GM18868 (cell line): ENCODE data around the gene SIK2.
"Not testable (repeated sequence)": the region's sequence is repeated elsewhere in the genome, so short reads cannot be mapped to it uniquely, and the experiment has no call there.

Source experiments
- ATAC-seq: cut with Tn5 transposase; IDR thresholded peaks from one replicate; pipeline ENCODE4 v1.9.1; 2021; ENCODE audit warnings: mild to moderate bottlenecking, moderate library complexity; ENCODE audit not compliant: unreplicated experiment

SIK2 gene

GRCh38 chr11:111748035-111748804 lies 146.0 kb downstream of the SIK2 start:
- ATAC-seq = no peak

- ATAC-seq = no peak
These were observed 147.4 kb downstream of the SIK2 start for GRCh38 chr11:111749646-111750045.

GRCh38 chr11:111756097-111756496 lies 153.8 kb downstream of the SIK2 start:
- ATAC-seq = no peak

- no peak for ATAC-seq
These were observed 157.1 kb downstream of the SIK2 start for GRCh38 chr11:111759376-111759775.

GRCh38 chr11:111759778-111760407 lies 157.6 kb downstream of the SIK2 start:
- no peak for ATAC-seq

- no peak for ATAC-seq
These were observed 158.8 kb downstream of the SIK2 start for GRCh38 chr11:111761036-111761435.

- no peak for ATAC-seq
These were observed 160.3 kb downstream of the SIK2 start for GRCh38 chr11:111762526-111762925.

GRCh38 chr11:111762981-111763643 lies 160.9 kb downstream of the SIK2 start:
- ATAC-seq = no peak

GRCh38 chr11:111764621-111765020 lies 162.4 kb downstream of the SIK2 start:
- ATAC-seq = no peak

GRCh38 chr11:111765320-111765983 lies 163.2 kb downstream of the SIK2 start:
- ATAC-seq = peak; percentile 37

- peak; percentile 93 for ATAC-seq
These were observed 164.0 kb downstream of the SIK2 start, which contains the start of gene PPP2R1B for GRCh38 chr11:111765984-111766833. Gene PPP2R1B (minus strand): TSS chr11:111766389. CDS start chr11:111766361, 28 bp downstream.

- ATAC-seq = no peak
These were observed 164.5 kb downstream of the SIK2 start for GRCh38 chr11:111766834-111767142.

GRCh38 chr11:111770581-111771134 lies 168.4 kb downstream of the SIK2 start:
- no peak for ATAC-seq

- not testable (repeated sequence) for ATAC-seq
These were observed 169.0 kb downstream of the SIK2 start for GRCh38 chr11:111771205-111771604.

- no peak for ATAC-seq
These were observed 170.3 kb downstream of the SIK2 start for GRCh38 chr11:111772535-111772934.

GRCh38 chr11:111774955-111775710 lies 172.9 kb downstream of the SIK2 start:
- ATAC-seq = no peak

GRCh38 chr11:111776398-111777093 lies 174.3 kb downstream of the SIK2 start:
- peak; percentile 95 for ATAC-seq

- ATAC-seq = peak; percentile 57
These were observed 175.1 kb downstream of the SIK2 start for GRCh38 chr11:111777094-111778046.
